IMR-90 (cell line): ENCODE data around the gene SLIT3. TPM values are rescaled to one million over a fixed set of nuclear protein-coding genes. Genes with fewer than 3 reads are reported as not detected.
A peak's percentile ranks its signal among the peaks of the same experiment; 100 is the strongest.

Experiments
- ATAC-seq: fragments of 200-7000 bp; cut with Tn5 transposase; 2 replicates; pipeline ENCODE4 v1.9.1; 2020; ENCODE audit warnings: low read depth, mild to moderate bottlenecking, moderate library complexity
- BruUV-seq: library from RNA; stranded (reverse); fragments of 400-500 nt; replicated peaks from 2 replicates; lab custom pipeline; 2021; lab: Mats Ljungman, UMichigan
- CTCF ChIA-PET: fragments of 300-600 bp; formaldehyde crosslinking; extraction: SDS; loops from one replicate; lab custom pipeline; 2021; ENCODE audit warnings: antibody characterized with exemption; lab: Yijun Ruan, JAX
- POLR2A ChIA-PET: fragments of 300-600 bp; sonication (Branson Sonifier 250); formaldehyde crosslinking; loops from one replicate; lab custom pipeline; 2022; ENCODE audit warnings: antibody characterized with exemption; ENCODE audit not compliant: unreplicated experiment; lab: Charles Lee
- DNase-seq: peaks from one replicate; pipeline ENCODE4 v3.0.0; 2013
- H2AFZ ChIP-seq: replicated peaks from 2 replicates; pipeline ENCODE3; 2013; ENCODE audit warnings: low read length, mild to moderate bottlenecking; ENCODE audit not compliant: poor library complexity
- H2AK5ac ChIP-seq: 2 replicates; pipeline ENCODE4 v1.6.1; 2013; ENCODE audit warnings: low read depth, low read length, inconsistent platforms
- H2AK9ac ChIP-seq: replicated peaks from 2 replicates; pipeline ENCODE3; 2013; ENCODE audit warnings: mild to moderate bottlenecking, low read depth, low read length, moderate library complexity; ENCODE audit not compliant: poor library complexity
- H2BK120ac ChIP-seq: 2 replicates; pipeline ENCODE4 v1.6.1; 2013; ENCODE audit warnings: low read depth, low read length, inconsistent platforms
- H2BK15ac ChIP-seq: 3 replicates; pipeline ENCODE4 v1.6.1; 2013; ENCODE audit warnings: low read depth, low read length, inconsistent platforms
- H2BK20ac ChIP-seq: 2 replicates; pipeline ENCODE4 v1.6.1; 2013; ENCODE audit warnings: low read depth, mild to moderate bottlenecking, inconsistent platforms, low read length, moderate library complexity
- H2BK5ac ChIP-seq: 2 replicates; pipeline ENCODE4 v1.6.1; 2013; ENCODE audit warnings: mild to moderate bottlenecking, low read depth, low read length, inconsistent platforms; ENCODE audit not compliant: poor library complexity, severe bottlenecking
- H3K14ac ChIP-seq: replicated peaks from 2 replicates; pipeline ENCODE4 v1.6.1; 2013; ENCODE audit warnings: low read depth, low read length, inconsistent platforms
- H3K18ac ChIP-seq: 2 replicates; pipeline ENCODE4 v1.6.1; 2013; ENCODE audit warnings: low read depth, low read length, control low read depth
- H3K23ac ChIP-seq: 2 replicates; pipeline ENCODE4 v1.6.1; 2013; ENCODE audit warnings: low read depth, low read length, inconsistent platforms
- H3K27ac ChIP-seq: 2 replicates; pipeline ENCODE4 v1.5.1; 2013; ENCODE audit warnings: mild to moderate bottlenecking, control low read depth, low read length; ENCODE audit not compliant: insufficient read depth
- H3K27me3 ChIP-seq: 2 replicates; pipeline ENCODE4 v1.6.1; 2013; ENCODE audit warnings: low read length; ENCODE audit not compliant: control insufficient read depth, insufficient read depth
- H3K36me3 ChIP-seq: 2 replicates; pipeline ENCODE4 v1.6.1; 2013; ENCODE audit warnings: low read length, mixed read lengths; ENCODE audit not compliant: control insufficient read depth, insufficient read depth
- H3K4ac ChIP-seq: 2 replicates; pipeline ENCODE4 v1.6.1; 2013; ENCODE audit warnings: low read depth, low read length, inconsistent platforms
- H3K4me1 ChIP-seq: 2 replicates; pipeline ENCODE4 v1.6.1; 2013; ENCODE audit warnings: low read length, mixed read lengths; ENCODE audit not compliant: control insufficient read depth, insufficient read depth
- H3K4me2 ChIP-seq: 2 replicates; pipeline ENCODE4 v1.6.1; 2013; ENCODE audit warnings: low read depth, mild to moderate bottlenecking, control low read depth, low read length, moderate library complexity
- H3K4me3 ChIP-seq: 2 replicates; pipeline ENCODE4 v1.5.1; 2013; ENCODE audit warnings: low read depth, mild to moderate bottlenecking, control low read depth, low read length, moderate library complexity; ENCODE audit not compliant: insufficient read depth
- H3K56ac ChIP-seq: 2 replicates; pipeline ENCODE4 v1.6.1; 2013; ENCODE audit warnings: low read length, inconsistent platforms; ENCODE audit not compliant: insufficient read depth; ENCODE audit errors: extremely low read depth
- H3K79me1 ChIP-seq, 2 experiments: 2 replicates each; pipeline ENCODE4 v1.6.1; 2013; ENCODE audit warnings: low read length in 2 of 2, inconsistent platforms in 1 of 2, low read depth in 1 of 2
- H3K9ac ChIP-seq: 2 replicates; pipeline ENCODE4 v1.6.1; 2013; ENCODE audit warnings: low read depth, low read length, control low read depth
- H3K9me1 ChIP-seq: 2 replicates; pipeline ENCODE4 v1.6.1; 2013; ENCODE audit warnings: low read length, inconsistent platforms; ENCODE audit not compliant: insufficient read depth
- H3K9me3 ChIP-seq: 2 replicates; pipeline ENCODE4 v1.6.1; 2013; ENCODE audit warnings: low read length; ENCODE audit not compliant: control insufficient read depth, insufficient read depth
- H4K20me1 ChIP-seq: 2 replicates; pipeline ENCODE4 v1.6.1; 2013; ENCODE audit warnings: low read length, inconsistent platforms; ENCODE audit not compliant: insufficient read depth
- H4K5ac ChIP-seq: 2 replicates; pipeline ENCODE4 v1.6.1; 2013; ENCODE audit warnings: mild to moderate bottlenecking, low read depth, low read length, control low read depth
- H4K8ac ChIP-seq, 2 experiments: 2 replicates each; pipeline ENCODE4 v1.6.1; 2013; ENCODE audit warnings: low read depth in 2 of 2, low read length in 2 of 2, control low read depth in 1 of 2, inconsistent platforms in 1 of 2
- H4K91ac ChIP-seq: 2 replicates; pipeline ENCODE4 v1.6.1; 2013; ENCODE audit warnings: low read depth, low read length, inconsistent platforms; ENCODE audit not compliant: insufficient read depth
- BHLHE40 ChIP-seq: fragments of 150-350 bp; IDR thresholded peaks from 2 replicates; pipeline ENCODE4 v1.6.1; 2016; ENCODE audit warnings: mild to moderate bottlenecking, low read depth, low read length
- CEBPB ChIP-seq: IDR thresholded peaks from 2 replicates; pipeline ENCODE4 v1.6.1; 2012; ENCODE audit warnings: low read depth, low read length, improper control_type of control experiment
- CHD1 ChIP-seq: IDR thresholded peaks from 2 replicates; pipeline ENCODE4 v1.6.1; 2012; ENCODE audit warnings: low read depth, low read length, improper control_type of control experiment
- CTCF ChIP-seq: conservative IDR thresholded peaks from 2 replicates; pipeline ENCODE4 v1.5.1; 2012; ENCODE audit warnings: mild to moderate bottlenecking, low read depth, low read length, improper control_type of control experiment
- ELK1 ChIP-seq: fragments of 150-350 bp; IDR thresholded peaks from 2 replicates; pipeline ENCODE4 v1.6.1; 2016; ENCODE audit warnings: low read depth, mild to moderate bottlenecking, low read length, moderate library complexity, borderline replicate concordance
- FOS ChIP-seq: fragments of 150-350 bp; IDR thresholded peaks from 2 replicates; pipeline ENCODE4 v1.6.1; 2016; ENCODE audit warnings: low read depth, low read length
- MAFK ChIP-seq: IDR thresholded peaks from 2 replicates; pipeline ENCODE4 v1.6.1; 2012; ENCODE audit warnings: low read depth, low read length, improper control_type of control experiment
- MAZ ChIP-seq: IDR thresholded peaks from 2 replicates; pipeline ENCODE4 v1.6.1; 2012; ENCODE audit warnings: low read depth, mild to moderate bottlenecking, low read length, improper control_type of control experiment, moderate library complexity, borderline replicate concordance
- NFE2L2 ChIP-seq: fragments of 150-350 bp; IDR thresholded peaks from 2 replicates; pipeline ENCODE4 v1.6.1; 2016; ENCODE audit warnings: low read depth, mild to moderate bottlenecking, low read length
- POLR2A ChIP-seq: IDR thresholded peaks from 2 replicates; pipeline ENCODE4 v1.6.1; 2012; ENCODE audit warnings: mild to moderate bottlenecking, low read depth, low read length
- RCOR1 ChIP-seq: IDR thresholded peaks from 2 replicates; pipeline ENCODE4 v1.6.1; 2012; ENCODE audit warnings: mild to moderate bottlenecking, low read length, improper control_type of control experiment; ENCODE audit not compliant: insufficient replicate concordance
- RFX5 ChIP-seq: IDR thresholded peaks from 2 replicates; pipeline ENCODE4 v1.8.0; 2012; ENCODE audit warnings: low read depth, mild to moderate bottlenecking, low read length, moderate library complexity
- SMC3 ChIP-seq: fragments of 150-350 bp; IDR thresholded peaks from 2 replicates; pipeline ENCODE4 v1.6.1; 2016; ENCODE audit warnings: low read depth, mild to moderate bottlenecking, antibody characterized with exemption, low read length, moderate library complexity
- USF2 ChIP-seq: fragments of 150-350 bp; IDR thresholded peaks from 2 replicates; pipeline ENCODE4 v1.6.1; 2017; ENCODE audit warnings: mild to moderate bottlenecking, antibody characterized with exemption, low read length, low read depth
- WGBS, 2 experiments: methylation state at CpG; one replicate each; pipeline versions ENCODE4 v1.1.5 to v1.1.7; 2013; ENCODE audit warnings: missing lambda C conversion rate in 2 of 2; ENCODE audit not compliant: insufficient read length in 1 of 2; ENCODE audit errors: extremely low coverage in 2 of 2; 5-methylcytosine and 5-hydroxymethylcytosine counted together
- dilution Hi-C: fragments of 300-500 bp; cut with HindIII; formaldehyde crosslinking; loops from one replicate; pipeline ENCODE4 v1.14.3; 2018; ENCODE audit warnings: low sequenced_read_pairs; ENCODE audit not compliant: unreplicated experiment
- in situ Hi-C: fragments of 300-500 bp; cut with MboI; formaldehyde crosslinking; loops from 3 replicates; pipeline ENCODE4 v1.14.3; 2019; ENCODE audit warnings: low sequenced_read_pairs, inconsistent platforms, mixed read lengths
- intact Hi-C: fragments of 100-400 bp; cut with micrococcal nuclease; formaldehyde crosslinking; loops from 2 replicates; pipeline ENCODE4 v1.10.0; 2022
- polyA plus RNA-seq, 3 experiments: library from polyadenylated mRNA; depleted of rRNA; stranded (reverse); fragments of >200 nt; gene quantifications; 2 replicates each; pipeline ENCODE4 v1.2.3, GENCODE V29; 2012; ENCODE audit warnings: low replicate concordance in 1 of 3
- total RNA-seq: library from RNA; depleted of rRNA; stranded (reverse); fragments of >200 nt; gene quantifications from 2 replicates; pipeline ENCODE4 v1.2.3, GENCODE V29; 2012

SLIT3 gene
- total and polyA plus RNA-seq, 2 of the 4 experiments (the other 2 are of a cell fraction) = 0.18 to 0.50 TPM

GRCh38 chr5:168822745-168823281 lies 478.1 kb downstream of the SLIT3 start:
- DNase-seq (peak; percentile 1), ATAC-seq (no peak)
- BruUV-seq = no TSS peak
- no peak for TF ChIP-seq CTCF
- no peak for TF ChIP-seq CEBPB
- no peak for TF ChIP-seq ELK1
- TF ChIP-seq SMC3 = no peak
- no peak for TF ChIP-seq POLR2A
- no peak for TF ChIP-seq MAFK
- no peak for TF ChIP-seq NFE2L2
- no peak for TF ChIP-seq FOS
- TF ChIP-seq CHD1 = no peak
- no peak for TF ChIP-seq BHLHE40
- no peak for TF ChIP-seq RFX5
- no peak for TF ChIP-seq RCOR1
- no peak for TF ChIP-seq MAZ
- no peak for TF ChIP-seq USF2
- Histone ChIP-seq H3K4me2 (no peak overlapping the region), H3K36me3 (no peaks in the 10 kb centered on the region), H3K56ac (no peak overlapping the region), H2BK120ac (no peak overlapping the region), H3K27me3 (no peaks in the 10 kb centered on the region), H4K20me1 (no peaks in the 10 kb centered on the region), H4K91ac (no peak overlapping the region), H3K79me1 (no peaks in the 10 kb centered on the region), H2AK9ac (no peak overlapping the region), H3K4ac (no peak overlapping the region), H2AFZ (peak overlapping the region; percentile 63), H3K18ac (no peak overlapping the region), H2BK5ac (no peak overlapping the region), H2AK5ac (no peak overlapping the region), H3K4me3 (no peak overlapping the region), H3K9me3 (no peaks in the 10 kb centered on the region), H4K8ac (no peak overlapping the region), H3K9ac (no peak overlapping the region), H3K9me1 (no peaks in the 10 kb centered on the region), H3K4me1 (no peaks in the 10 kb centered on the region), H4K5ac (no peak overlapping the region), H3K27ac (no peak overlapping the region), H2BK15ac (no peak overlapping the region), H3K14ac (no peak overlapping the region), H2BK20ac (no peak overlapping the region), H3K23ac (no peak overlapping the region)
- ChIA-PET POLR2A (no interaction called here), CTCF (no interaction called here)
- dilution Hi-C loops = no loop called here
- 83% methylated on average over 3 of the region's 10 CpGs; no CpG with 5 or more reads in 1 of the 2 experiments for WGBS, 2 experiments
- in situ Hi-C loops = loop anchor here (25.0 kb wide), 1 partner anchor 561 kb away; no protein-coding TSS in a partner anchor
- intact Hi-C loops = no loop called here
